ENCODE data around the gene COMT.

COMT gene

DNA sequence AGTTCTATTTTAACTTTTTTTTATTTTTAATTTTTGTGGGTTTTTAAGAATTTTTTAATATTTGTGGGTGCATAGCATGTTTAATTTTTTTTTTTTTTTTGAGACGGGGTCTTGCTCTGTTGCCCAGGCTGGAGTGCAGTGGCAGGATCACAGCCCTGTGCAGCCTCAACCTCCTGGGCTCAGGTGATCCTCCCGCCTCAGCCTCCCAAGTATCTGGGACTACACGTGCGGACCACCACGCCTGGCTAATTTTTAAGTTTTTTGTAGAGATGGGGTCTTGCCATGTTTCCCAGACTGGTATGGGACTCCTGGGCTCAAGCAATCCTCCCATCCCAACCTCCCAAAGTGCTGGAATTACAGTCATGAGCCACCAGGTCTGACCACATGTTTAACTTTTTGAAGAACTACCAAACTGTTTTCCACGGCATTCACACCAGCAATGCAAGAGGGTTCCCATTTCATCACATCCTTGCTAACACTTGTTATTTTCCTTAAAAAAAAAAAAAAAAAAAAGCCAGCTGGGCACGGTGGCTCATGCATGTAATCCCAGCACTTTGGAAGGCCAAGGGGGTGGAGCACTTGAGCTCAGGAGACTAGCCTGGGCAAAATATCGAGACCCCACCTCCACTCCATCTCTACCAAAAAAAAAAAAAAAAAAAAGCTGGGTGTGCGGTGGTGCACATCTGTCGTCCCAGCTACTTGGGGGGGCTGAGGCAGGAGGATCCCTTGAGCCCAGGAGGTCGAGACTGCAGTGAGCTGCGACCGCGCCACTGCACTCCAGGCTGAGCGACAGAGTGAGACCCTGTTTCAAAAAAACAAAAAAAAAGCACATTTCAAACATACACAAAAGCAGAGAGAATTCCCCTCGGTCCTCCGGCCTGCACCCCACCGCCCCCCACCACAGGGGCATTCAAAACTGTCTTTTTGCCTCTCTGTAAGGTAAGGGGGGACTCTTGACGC lies 16.8 kb downstream of the COMT start:
- DNase-seq: no peak

DNA sequence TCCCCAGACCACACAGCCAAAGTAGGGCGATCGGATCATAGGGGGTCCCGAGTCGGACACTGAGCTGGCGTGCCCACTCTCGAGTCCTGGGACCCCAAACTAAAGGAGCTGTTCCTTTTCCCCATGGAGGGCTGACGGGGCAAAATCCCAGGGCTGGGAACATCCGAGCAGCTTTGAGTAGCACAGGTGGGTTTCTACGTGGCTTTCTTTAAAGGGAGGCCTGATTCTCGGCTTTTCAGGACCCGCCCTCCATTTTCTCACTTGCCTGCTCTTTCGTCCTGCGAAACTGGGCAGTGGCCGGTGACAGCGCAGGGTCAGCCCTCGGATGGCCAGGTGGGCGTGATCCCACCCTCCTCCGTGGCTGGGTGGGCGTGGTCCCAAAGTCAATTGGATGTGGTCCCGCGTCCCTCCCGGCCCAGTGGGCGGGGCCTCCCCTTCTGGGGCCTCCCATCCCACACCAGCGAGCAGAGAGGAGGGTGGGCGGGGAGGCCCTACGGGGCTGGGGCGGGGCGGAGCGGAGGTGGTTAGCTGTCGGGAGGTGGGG lies 17.5 kb downstream of the COMT start:
- DNase-seq: no peak

DNA sequence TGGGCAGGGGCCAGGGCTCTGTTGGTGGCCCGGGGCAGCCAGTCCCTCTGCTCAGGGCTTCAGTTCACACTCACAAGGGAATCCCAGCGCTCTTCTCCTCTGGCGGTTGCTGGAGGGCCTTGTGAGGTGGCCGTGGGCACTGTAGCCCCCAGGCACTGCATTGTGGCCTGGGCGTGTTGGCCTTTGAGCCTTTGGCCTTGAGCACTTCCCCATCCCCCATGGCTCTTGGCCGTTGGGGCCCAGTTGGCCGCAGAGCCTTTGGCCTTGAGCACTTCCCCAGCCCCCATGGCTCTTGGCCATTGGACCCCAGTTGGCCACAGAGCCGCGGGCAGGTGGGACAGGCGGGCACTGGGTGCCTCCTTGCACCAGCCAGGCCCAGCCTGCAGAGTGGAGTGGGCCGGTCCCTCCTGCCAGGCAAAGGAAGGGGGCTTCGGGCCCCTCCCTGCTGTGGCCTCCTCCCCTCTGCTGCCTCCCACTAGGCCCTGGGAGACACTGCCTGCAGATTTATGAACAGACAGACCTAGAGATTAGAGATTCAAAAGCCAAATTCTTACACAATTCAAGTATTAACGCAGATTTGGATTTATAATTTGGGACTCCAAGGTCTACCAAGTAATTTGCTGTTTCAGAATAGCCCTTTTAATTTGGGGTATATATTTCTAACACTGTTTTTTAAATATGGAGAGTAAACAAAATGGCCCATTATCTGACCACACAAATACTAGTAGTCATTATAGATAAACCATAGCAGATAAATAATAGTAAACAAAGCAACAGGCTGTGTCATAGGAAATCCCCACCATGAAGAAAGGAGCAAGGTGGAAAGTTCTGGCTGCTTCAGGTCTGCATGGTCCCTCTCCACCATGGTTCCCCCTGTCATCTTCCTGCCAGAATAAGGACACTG lies 18.3 kb downstream of the COMT start:
- no peak for DNase-seq

DNA sequence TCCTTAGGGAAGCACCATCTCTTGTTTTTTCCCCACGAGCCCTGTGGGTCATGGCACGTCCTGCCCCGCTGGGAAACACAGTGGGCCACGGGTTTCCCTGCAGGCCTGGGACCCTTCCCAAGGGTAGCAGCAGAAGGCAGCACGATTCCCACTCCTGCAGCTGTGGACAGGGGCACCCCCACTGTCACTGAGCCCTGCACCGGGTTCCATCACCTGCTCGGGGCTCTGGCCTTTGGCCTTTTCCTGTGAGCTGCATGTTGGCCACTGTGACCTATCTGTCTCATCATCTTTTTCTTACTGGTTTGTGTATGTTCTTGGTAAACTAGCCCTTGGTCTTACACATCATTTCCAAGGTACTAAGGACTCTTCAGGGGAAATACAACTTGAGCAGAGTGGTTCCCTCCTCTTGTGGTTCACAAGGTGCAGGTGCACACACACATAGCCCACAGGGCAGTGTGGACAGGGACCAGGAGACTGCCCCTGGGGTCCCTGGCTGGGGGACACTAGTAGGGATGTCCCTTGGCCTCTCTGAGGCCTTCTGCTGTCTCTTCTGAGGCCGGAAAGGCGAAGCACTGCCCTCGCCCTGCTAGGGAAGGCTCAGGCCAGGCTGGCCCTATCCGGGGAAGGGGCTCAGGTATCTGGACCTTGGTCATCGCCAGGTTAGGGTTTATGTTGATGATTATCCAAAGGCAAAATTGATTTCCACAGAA lies 19.1 kb downstream of the COMT start:
- no peak for DNase-seq

DNA sequence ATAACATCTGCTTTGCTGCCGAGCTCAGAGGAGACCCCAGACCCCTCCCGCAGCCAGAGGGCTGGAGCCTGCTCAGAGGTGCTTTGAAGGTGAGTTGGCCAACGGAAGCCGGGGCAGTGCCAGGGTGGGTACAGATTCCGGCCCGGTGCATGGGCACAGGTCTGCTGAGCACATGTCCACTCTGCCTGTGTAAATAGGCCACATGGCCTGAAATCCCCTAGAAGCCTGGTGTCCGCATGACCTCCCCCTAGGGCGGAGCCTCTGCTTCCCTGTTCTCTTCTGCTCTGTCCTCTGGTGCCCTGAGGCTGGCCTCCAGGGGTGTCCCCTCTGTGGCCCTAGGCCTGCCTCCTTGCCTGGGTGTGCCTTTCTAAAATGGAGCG lies 19.6 kb downstream of the COMT start:
- no peak for DNase-seq

DNA sequence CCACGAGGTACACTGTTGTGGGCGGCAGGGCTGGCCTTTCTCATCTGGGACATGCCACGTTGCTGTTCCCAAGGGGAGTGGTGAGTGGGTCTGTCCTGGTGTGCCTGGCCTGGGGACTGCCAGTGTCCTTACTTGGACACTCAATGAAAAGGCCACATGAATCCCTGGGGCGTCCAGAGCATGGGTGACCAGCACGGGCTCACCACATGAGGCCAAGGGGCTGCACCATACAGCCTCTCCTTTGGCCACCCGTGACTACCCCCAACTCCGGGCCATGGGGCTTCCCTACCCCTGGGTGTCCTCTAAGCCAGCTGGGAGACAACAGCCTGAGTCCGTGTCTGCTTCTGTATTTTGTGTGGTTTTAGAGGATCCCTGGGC lies 20.3 kb downstream of the COMT start:
- DNase-seq: no peak

DNA sequence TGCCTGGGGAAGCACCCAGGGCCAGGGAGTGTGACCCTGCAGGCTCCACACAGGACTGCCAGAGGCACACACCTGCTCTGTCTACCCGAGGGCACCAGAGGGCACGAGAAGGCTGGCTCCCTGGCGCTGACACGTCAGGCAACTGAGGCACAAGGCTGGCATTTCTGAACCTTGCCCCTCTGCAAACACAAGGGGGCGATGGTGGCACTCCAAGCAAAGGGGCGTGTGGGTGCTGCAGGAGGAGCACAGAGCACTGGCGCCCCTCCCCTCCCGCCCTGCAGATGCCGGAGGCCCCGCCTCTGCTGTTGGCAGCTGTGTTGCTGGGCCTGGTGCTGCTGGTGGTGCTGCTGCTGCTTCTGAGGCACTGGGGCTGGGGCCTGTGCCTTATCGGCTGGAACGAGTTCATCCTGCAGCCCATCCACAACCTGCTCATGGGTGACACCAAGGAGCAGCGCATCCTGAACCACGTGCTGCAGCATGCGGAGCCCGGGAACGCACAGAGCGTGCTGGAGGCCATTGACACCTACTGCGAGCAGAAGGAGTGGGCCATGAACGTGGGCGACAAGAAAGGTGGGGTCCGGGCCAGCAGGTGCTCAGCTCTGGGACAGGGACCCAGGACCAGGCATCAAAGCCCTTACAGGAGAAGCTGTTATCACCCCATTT lies 20.8 kb downstream of the COMT start:
- DNase-seq: peak; percentile 52 to 81 (median 70)

DNA sequence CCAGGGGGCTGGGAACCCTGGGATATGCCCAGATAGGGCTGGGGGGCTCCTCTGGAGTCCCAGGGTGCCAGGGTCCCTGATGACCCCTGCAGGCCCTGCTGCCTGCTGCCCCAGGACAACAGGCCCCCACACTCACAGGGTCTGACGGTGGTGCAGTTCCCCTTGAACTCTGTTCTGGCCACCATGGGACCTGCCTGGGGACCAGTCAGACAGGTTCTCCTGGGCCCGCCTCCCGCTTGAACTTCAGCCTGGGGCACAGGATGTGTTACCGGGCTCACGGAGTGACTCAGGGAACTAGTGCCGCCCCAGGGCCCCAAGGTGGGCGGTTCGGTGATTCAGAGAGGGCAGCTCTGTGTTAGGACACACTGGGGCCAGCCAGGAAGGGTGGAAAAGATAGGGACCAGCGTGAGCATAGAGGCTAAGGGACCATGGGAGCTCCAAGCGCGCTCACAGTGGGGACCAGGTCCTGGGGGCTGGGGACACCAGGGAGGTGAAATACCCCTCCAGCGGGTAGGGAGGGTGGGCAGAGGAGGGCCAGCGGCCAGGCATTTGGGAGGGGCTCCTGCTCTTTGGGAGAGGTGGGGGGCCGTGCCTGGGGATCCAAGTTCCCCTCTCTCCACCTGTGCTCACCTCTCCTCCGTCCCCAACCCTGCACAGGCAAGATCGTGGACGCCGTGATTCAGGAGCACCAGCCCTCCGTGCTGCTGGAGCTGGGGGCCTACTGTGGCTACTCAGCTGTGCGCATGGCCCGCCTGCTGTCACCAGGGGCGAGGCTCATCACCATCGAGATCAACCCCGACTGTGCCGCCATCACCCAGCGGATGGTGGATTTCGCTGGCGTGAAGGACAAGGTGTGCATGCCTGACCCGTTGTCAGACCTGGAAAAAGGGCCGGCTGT lies 21.6 kb downstream of the COMT start:
- DNase-seq: peak in 2 of 3 experiments; percentile 60 to 71

DNA sequence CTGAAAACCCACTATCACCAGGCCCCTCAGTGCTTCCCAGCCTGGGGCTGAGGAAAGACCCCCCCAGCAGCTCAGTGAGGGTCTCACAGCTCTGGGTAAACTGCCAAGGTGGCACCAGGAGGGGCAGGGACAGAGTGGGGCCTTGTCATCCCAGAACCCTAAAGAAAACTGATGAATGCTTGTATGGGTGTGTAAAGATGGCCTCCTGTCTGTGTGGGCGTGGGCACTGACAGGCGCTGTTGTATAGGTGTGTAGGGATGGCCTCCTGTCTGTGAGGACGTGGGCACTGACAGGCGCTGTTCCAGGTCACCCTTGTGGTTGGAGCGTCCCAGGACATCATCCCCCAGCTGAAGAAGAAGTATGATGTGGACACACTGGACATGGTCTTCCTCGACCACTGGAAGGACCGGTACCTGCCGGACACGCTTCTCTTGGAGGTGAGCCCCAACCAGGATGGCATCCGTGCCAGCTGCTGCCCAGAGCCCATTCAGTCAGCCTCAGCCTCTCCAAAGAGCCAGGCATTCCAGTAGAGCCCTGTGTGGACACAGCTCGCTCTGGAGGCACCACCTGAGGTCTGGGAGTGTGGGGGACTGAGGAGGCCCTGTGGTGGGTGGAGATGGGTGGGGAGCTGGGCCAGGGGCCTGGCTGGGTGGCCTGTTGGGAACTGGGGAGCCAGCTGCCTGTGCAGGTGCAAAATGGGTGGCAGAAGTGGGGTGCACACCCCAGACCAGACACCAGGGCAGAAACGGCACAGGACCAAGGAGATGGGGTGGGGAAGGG lies 22.5 kb downstream of the COMT start:
- DNase-seq: no peak

DNA sequence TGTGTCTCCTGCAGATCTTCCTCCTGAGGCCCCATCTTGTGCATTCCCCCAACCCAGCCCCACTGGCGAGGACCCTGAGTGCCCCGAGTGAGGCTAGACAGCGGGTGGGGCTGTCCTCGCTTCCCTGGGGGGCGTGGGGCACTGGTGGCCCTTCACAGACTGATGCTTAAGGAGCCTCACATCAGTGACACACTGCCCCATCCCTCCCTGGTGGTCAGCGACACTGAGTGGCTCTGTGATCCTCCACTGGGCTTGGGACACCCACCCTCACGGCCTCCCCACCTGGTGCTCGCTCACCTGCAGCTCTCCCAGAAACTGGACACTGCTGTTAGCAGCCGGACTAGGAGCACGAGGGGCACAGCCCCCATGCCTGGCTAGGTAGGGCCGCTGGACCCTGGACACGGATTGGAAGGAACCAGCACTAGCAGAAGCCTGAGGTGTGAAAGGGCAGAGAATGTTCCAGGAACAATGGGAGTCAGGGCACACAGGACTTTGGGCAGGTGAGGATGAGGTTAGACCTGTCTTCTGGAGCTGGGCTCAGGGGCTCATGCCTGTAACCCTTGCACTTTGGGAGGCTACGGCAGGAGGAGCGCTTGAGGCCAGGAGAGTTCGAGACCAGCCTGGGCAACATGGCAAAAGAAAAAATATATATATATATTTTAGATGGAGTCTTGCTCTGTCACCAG lies 23.3 kb downstream of the COMT start:
- DNase-seq: no peak

DNA sequence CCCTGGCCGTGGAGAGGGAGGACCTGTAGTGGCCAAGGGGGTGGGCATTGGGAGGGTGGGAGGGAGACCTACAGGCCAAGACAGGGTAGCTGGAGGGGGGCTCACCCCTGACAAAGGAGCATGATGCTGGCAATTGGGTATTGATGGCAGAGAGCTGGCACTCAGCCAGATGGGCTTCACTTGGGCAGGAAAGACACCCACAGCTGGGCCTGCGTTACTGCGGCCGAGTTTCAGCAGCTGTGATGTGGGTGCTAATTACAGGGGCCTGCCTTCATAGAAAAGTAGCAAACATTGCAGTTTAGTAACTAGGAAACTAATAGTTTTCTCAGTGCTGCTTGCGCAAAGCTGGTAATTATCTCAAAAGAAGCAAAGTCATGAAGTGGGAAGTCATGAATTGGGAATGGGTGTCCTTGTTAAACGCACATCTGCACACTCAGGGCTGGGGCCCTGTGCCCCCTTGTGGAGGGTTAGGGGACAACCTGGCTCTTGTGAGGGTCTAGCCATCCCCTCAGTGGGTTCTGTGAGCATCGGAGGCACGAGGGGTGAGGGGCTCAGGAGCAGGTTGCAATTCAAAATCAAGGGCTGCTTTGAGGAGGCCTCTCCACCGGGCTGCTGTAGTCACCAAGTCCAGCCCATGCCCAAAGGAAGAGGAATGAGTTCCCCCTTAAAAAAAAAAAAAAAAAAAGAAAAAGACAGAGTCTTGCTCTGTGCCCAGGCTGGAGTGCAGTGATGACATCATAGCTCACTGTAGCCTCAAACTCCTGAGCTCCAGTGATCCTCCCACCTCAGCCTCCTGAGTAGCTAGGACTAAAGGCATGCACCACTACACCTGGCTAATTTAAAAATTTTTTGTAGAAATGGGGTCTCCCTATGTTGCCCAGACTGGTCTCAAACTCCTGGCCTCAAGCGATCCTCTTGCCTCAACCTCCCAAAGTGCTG lies 24.5 kb downstream of the COMT start:
- peak in 2 of 3 experiments; percentile 59 to 87 for DNase-seq

DNA sequence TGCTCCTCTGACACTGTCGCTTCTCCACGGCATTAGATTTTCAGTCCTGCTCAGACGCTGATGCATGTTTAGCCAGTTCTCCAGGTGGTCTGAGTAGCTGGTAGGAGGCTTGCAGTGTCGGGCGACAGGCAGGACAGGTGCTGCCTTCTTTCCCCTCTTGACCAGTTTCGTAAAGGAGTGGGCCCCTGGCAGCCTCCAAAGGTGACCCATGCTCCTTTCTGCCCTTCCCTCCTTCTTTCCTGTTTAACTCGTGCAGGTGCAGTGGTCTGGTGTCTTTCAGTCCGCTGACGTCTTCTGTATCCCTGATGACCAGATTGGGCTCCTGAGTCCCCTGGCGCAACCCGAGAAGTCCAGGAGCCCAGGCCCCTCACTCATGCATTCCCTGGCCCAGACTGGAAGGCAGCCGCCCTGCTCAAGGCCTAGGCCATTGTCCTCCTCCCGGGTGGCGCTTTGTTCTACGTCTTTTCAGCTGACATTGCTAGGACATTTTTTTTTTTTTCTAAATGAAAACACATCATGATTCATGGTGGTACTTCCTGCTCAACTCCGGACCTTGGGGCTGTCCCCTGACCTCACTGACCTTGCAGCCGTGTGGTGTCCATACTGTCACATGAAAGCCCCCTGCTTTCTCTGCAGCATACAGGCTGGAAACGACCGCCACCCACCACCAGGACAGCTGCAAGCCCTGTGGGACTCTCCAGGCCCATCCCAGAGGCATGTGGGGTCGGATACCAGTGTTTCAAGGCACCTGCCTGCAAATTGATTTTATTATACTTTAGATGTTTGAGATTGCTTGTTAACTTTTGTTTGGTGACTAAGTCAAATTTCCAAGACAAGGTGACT lies 25.6 kb downstream of the COMT start:
- DNase-seq: no peak

DNA sequence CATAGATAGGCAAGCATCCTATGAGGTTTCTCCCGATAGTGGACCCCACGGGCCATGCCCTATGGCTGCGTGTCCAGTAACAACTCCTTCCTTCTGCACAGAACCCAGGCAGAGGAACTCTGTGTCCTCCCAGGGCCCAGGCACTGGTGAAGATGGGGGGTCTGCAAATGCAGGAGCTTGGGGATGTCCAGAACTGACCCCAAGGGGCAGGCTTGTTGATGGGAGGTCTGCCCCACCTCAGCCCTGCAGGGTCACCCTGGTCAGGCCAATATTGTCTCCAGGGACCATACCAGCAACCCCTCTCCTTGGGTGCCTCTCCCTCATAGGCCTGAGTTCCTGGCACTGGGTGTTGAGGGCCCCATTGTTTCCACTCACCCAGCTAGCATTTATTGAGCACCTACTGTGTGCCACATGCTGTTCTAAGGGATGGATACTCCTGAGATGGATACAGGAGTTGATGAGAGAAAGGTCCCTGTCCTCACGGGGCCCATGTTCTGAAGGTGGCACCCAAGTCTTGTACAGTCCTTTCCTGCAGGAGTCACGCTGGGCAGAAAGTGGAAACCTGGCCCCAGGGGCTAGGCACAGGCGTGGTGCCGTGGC lies 26.4 kb downstream of the COMT start:
- no peak for DNase-seq

DNA sequence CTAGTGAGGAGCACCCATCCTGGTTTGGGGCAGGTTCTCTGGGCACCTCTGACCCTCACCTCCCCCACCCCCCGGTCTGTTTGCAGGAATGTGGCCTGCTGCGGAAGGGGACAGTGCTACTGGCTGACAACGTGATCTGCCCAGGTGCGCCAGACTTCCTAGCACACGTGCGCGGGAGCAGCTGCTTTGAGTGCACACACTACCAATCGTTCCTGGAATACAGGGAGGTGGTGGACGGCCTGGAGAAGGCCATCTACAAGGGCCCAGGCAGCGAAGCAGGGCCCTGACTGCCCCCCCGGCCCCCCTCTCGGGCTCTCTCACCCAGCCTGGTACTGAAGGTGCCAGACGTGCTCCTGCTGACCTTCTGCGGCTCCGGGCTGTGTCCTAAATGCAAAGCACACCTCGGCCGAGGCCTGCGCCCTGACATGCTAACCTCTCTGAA lies 26.9 kb downstream of the COMT start:
- DNase-seq: no peak

DNA sequence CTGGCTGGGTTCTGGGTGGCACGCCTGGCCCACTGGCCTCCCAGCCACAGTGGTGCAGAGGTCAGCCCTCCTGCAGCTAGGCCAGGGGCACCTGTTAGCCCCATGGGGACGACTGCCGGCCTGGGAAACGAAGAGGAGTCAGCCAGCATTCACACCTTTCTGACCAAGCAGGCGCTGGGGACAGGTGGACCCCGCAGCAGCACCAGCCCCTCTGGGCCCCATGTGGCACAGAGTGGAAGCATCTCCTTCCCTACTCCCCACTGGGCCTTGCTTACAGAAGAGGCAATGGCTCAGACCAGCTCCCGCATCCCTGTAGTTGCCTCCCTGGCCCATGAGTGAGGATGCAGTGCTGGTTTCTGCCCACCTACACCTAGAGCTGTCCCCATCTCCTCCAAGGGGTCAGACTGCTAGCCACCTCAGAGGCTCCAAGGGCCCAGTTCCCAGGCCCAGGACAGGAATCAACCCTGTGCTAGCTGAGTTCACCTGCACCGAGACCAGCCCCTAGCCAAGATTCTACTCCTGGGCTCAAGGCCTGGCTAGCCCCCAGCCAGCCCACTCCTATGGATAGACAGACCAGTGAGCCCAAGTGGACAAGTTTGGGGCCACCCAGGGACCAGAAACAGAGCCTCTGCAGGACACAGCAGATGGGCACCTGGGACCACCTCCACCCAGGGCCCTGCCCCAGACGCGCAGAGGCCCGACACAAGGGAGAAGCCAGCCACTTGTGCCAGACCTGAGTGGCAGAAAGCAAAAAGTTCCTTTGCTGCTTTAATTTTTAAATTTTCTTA lies 27.8 kb downstream of the COMT start:
- no peak for DNase-seq

DNA sequence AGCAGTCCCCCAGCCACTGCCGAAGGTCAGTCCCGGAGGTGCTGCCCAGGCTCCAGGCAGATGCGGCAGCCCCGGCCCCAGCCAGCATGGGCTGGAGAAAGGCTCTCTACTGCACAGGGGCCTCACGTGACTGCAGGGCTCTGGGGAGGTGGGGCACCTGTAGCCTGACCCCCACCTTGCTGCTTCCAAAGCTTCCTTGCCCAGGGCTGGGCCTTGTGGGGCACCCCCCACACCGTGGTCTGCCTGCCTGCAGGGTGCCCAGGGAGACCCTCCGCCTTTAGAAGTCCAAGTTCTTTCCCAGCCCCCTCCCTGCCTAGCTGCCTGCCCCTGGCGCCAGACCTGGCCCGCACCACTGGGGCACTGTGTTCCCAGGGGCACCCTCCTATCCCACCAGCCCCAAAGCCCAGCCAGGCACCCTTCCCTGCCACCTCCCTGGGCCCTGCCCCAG lies 28.5 kb downstream of the COMT start:
- DNase-seq: no peak
